ENCODE measurements around the gene IFT88. TPM values are rescaled to one million over a fixed set of nuclear protein-coding genes. Genes with fewer than 3 reads are reported as not detected.

The IFT88 gene
- total RNA-seq, 1 experiment from 2014 or later = 12.1 TPM

- intact Hi-C loops (cut with micrococcal nuclease; ENCODE audit: unreplicated experiment) = no loop called here
Observed at GRCh38 chr13:20689291-20689690, 122.3 kb downstream of the IFT88 start.

GRCh38 chr13:20691616-20692015, 124.7 kb downstream of the IFT88 start:
- no TSS peak for BruUV-seq (replicated peaks)
- CTCF ChIA-PET = no interaction called here
- Mint-ChIP-seq H3K27me3 (ENCODE audit: insufficient read depth, unreplicated experiment) (no peaks in the 10 kb centered on the region), H3K4me3 (ENCODE audit: unreplicated experiment) (no peak overlapping the region), H3K9me3 (ENCODE audit: unreplicated experiment) (no peaks in the 10 kb centered on the region), H3K4me1 (ENCODE audit: low read depth, unreplicated experiment) (no peaks in the 10 kb centered on the region), H3K36me3 (ENCODE audit: insufficient read depth, unreplicated experiment) (no peaks in the 10 kb centered on the region), H3K27ac (ENCODE audit: unreplicated experiment) (no peak overlapping the region)
- intact Hi-C loops (cut with micrococcal nuclease; ENCODE audit: unreplicated experiment) = no loop called here
- no peaks in the 10 kb centered on the region for H3K36me3 ChIP-seq (ENCODE audit: control insufficient read depth, insufficient read depth, low read length)
- POLR2A ChIA-PET = no interaction called here
- no peak for TF ChIP-seq CTCF (IDR thresholded peaks at IDR 0.05; ENCODE audit: insufficient read depth in 1 of 2, low read depth in 1 of 2, low read length in 1 of 2, severe bottlenecking in 1 of 2, unreplicated experiment in 1 of 2)
- no peaks in the 10 kb centered on the region for H3K27me3 ChIP-seq (replicated peaks; ENCODE audit: control insufficient read depth, insufficient read depth, low read length)
- H3K4me1 ChIP-seq = no peaks in the 10 kb centered on the region
- H3K9me3 ChIP-seq = no peaks in the 10 kb centered on the region
- H3K4me3 ChIP-seq (ENCODE audit: low read depth, low read length) = no peak overlapping the region
- DNase-seq = no peak

More at GRCh38 chr13:20689291-20689690, 122.3 kb downstream of the IFT88 start:
- CTCF ChIA-PET = no interaction called here
- Mint-ChIP-seq H3K4me3 (ENCODE audit: unreplicated experiment) (no peak overlapping the region), H3K4me1 (ENCODE audit: low read depth, unreplicated experiment) (no peaks in the 10 kb centered on the region), H3K36me3 (ENCODE audit: insufficient read depth, unreplicated experiment) (no peaks in the 10 kb centered on the region), H3K9me3 (ENCODE audit: unreplicated experiment) (no peaks in the 10 kb centered on the region), H3K27ac (ENCODE audit: unreplicated experiment) (no peak overlapping the region), H3K27me3 (ENCODE audit: insufficient read depth, unreplicated experiment) (no peaks in the 10 kb centered on the region)
- DNase-seq = no peak
- no peak overlapping the region for H3K4me3 ChIP-seq (ENCODE audit: low read depth, low read length)
- POLR2A ChIA-PET = no interaction called here
- H3K9me3 ChIP-seq = no peaks in the 10 kb centered on the region
- no peaks in the 10 kb centered on the region for H3K36me3 ChIP-seq (ENCODE audit: control insufficient read depth, insufficient read depth, low read length)
- H3K4me1 ChIP-seq = no peaks in the 10 kb centered on the region
- H3K27me3 ChIP-seq (replicated peaks; ENCODE audit: control insufficient read depth, insufficient read depth, low read length) = no peaks in the 10 kb centered on the region
- BruUV-seq (replicated peaks) = no TSS peak
- TF ChIP-seq CTCF (IDR thresholded peaks at IDR 0.05; ENCODE audit: insufficient read depth in 1 of 2, low read depth in 1 of 2, low read length in 1 of 2, severe bottlenecking in 1 of 2, unreplicated experiment in 1 of 2) = no peak

GRCh38 chr13:20696073-20696472, 129.1 kb downstream of the IFT88 start:
- Mint-ChIP-seq H3K4me3 (ENCODE audit: unreplicated experiment) (no peak overlapping the region), H3K27ac (ENCODE audit: unreplicated experiment) (no peak overlapping the region), H3K36me3 (ENCODE audit: insufficient read depth, unreplicated experiment) (no peaks in the 10 kb centered on the region), H3K4me1 (ENCODE audit: low read depth, unreplicated experiment) (peaks cover 10% of the 10 kb centered on the region), H3K27me3 (ENCODE audit: insufficient read depth, unreplicated experiment) (no peaks in the 10 kb centered on the region), H3K9me3 (ENCODE audit: unreplicated experiment) (no peaks in the 10 kb centered on the region)
- TF ChIP-seq CTCF (IDR thresholded peaks at IDR 0.05; ENCODE audit: insufficient read depth in 1 of 2, low read depth in 1 of 2, low read length in 1 of 2, severe bottlenecking in 1 of 2, unreplicated experiment in 1 of 2) = no peak
- H3K27me3 ChIP-seq (replicated peaks; ENCODE audit: control insufficient read depth, insufficient read depth, low read length) = no peaks in the 10 kb centered on the region
- no peak for DNase-seq
- ChIA-PET POLR2A (no interaction called here), CTCF (no interaction called here)
- no peaks in the 10 kb centered on the region for H3K9me3 ChIP-seq
- H3K4me3 ChIP-seq (ENCODE audit: low read depth, low read length) = no peak overlapping the region
- no TSS peak for BruUV-seq (replicated peaks)
- no peaks in the 10 kb centered on the region for H3K4me1 ChIP-seq
- intact Hi-C loops (cut with micrococcal nuclease; ENCODE audit: unreplicated experiment) = no loop called here
- no peaks in the 10 kb centered on the region for H3K36me3 ChIP-seq (ENCODE audit: control insufficient read depth, insufficient read depth, low read length)

All from Caco-2 (cell line).